ENCODE results near the gene CUL4B. TPM values are rescaled to one million over a fixed set of nuclear protein-coding genes. Genes with fewer than 3 reads are reported as not detected.

CUL4B gene
- 10 to 100 TPM; 47.7 to 51.8 TPM for total RNA-seq
- 44.7 TPM for polyA plus RNA-seq (2013, experiment 1 of 2)
- polyA plus RNA-seq (2013, experiment 2 of 2) = 45.5 TPM
- long read RNA-seq, experiment 1, full-length matches to known transcripts = 7 of 18 reads
- long read RNA-seq, experiment 1, partial matches to known transcripts = 4 of 18 reads
- long read RNA-seq, experiment 1, other reads (novel, unspliced or antisense) = 7 of 18 reads
- long read RNA-seq, experiment 2, full-length matches to known transcripts = 35 of 52 reads
- long read RNA-seq, experiment 2, partial matches to known transcripts = 10 of 52 reads
- long read RNA-seq, experiment 2, other reads (novel, unspliced or antisense) = 7 of 52 reads
- long read RNA-seq, experiment 3, full-length matches to known transcripts = 78 of 94 reads
- long read RNA-seq, experiment 3, partial matches to known transcripts = 4 of 94 reads
- long read RNA-seq, experiment 3, other reads (novel, unspliced or antisense) = 12 of 94 reads
- long read RNA-seq, experiment 4, full-length matches to known transcripts = 5 of 10 reads
- long read RNA-seq, experiment 4, partial matches to known transcripts = 1 of 10 reads
- long read RNA-seq, experiment 4, other reads (novel, unspliced or antisense) = 4 of 10 reads

GRCh38 chrX:120560842-120561633, at the start of gene CUL4B:
TSS of gene CUL4B (minus strand) at chrX:120560962. CDS start at chrX:120560638, 324 bp downstream.
- Histone ChIP-seq H3K4me1 (ENCODE audit: control insufficient read depth, insufficient read depth, low read length) (no peaks in the 10 kb centered on the region), H3K9me3 (ENCODE audit: control insufficient read depth, low read length) (no peaks in the 10 kb centered on the region), H3K4me3 (ENCODE audit: low read length) (peak within 1 kb of the TSS; percentile 93), H3K27ac (ENCODE audit: low read depth, low read length) (peak within 1 kb of the TSS; percentile 97), H3K27me3 (ENCODE audit: control insufficient read depth, insufficient read depth, low read length, poor library complexity, severe bottlenecking) (no peaks in the 10 kb centered on the region), H3K9ac (ENCODE audit: extremely low read depth, low read length, poor library complexity, severe bottlenecking) (peak within 1 kb of the TSS; percentile 88), H3K36me3 (ENCODE audit: control insufficient read depth, insufficient read depth, low read length) (peaks cover 14% of the 10 kb centered on the region)
- no peaks in the 10 kb centered on the region for H3K27me3 Mint-ChIP-seq (ENCODE audit: insufficient read depth)
- no peak for TF ChIP-seq CTCF (conservative IDR thresholded peaks at IDR 0.05)
- 0% methylated on average over 29 of the region's 54 CpGs; no CpG with 5 or more reads in 1 of the 2 experiments for WGBS, 2 experiments (ENCODE audit: insufficient coverage in 1 of 2, insufficient read length in 1 of 2)
- peak; percentile 96 for DNase-seq
- peak within 1 kb of the TSS; percentile 93 for H3K27ac Mint-ChIP-seq
- H3K36me3 Mint-ChIP-seq (ENCODE audit: low read depth) = peaks cover 12% of the 10 kb centered on the region
- H3K9me3 Mint-ChIP-seq = peaks cover 42% of the 10 kb centered on the region
- peaks cover 6% of the 10 kb centered on the region for H3K4me1 Mint-ChIP-seq
- H3K4me3 Mint-ChIP-seq = peak within 1 kb of the TSS; percentile 80

- TF ChIP-seq CTCF (conservative IDR thresholded peaks at IDR 0.05) = no peak
- H3K4me1 ChIP-seq (ENCODE audit: control insufficient read depth, insufficient read depth, low read length) = no peaks in the 10 kb centered on the region
- Mint-ChIP-seq H3K27me3 (ENCODE audit: insufficient read depth) (peaks cover 7% of the 10 kb centered on the region), H3K27ac (peak overlapping the region; percentile 95), H3K9me3 (peaks cover 47% of the 10 kb centered on the region), H3K36me3 (ENCODE audit: low read depth) (peaks cover 8% of the 10 kb centered on the region), H3K4me3 (peak overlapping the region; percentile 88), H3K4me1 (peaks cover 5% of the 10 kb centered on the region)
- peak overlapping the region; percentile 75 for H3K27ac ChIP-seq (ENCODE audit: low read depth, low read length)
- H3K9ac ChIP-seq (ENCODE audit: extremely low read depth, low read length, poor library complexity, severe bottlenecking) = peak overlapping the region; percentile 62
- no peaks in the 10 kb centered on the region for H3K9me3 ChIP-seq (ENCODE audit: control insufficient read depth, low read length)
- 0 to 2% methylated on average over 1 to 5 of the region's 5 CpGs for WGBS, 2 experiments (ENCODE audit: insufficient coverage in 1 of 2, insufficient read length in 1 of 2)
- peak overlapping the region; percentile 97 for H3K4me3 ChIP-seq (ENCODE audit: low read length)
- no peaks in the 10 kb centered on the region for H3K27me3 ChIP-seq (ENCODE audit: control insufficient read depth, insufficient read depth, low read length, poor library complexity, severe bottlenecking)
- DNase-seq = no peak
- H3K36me3 ChIP-seq (ENCODE audit: control insufficient read depth, insufficient read depth, low read length) = no peaks in the 10 kb centered on the region
Measured at GRCh38 chrX:120604361-120604782, 43.6 kb upstream of the CUL4B start.

GRCh38 chrX:120603707-120604360, 43.1 kb upstream of the CUL4B start, which contains the start of gene MCTS1:
TSS of gene MCTS1 (plus strand) at chrX:120604101. CDS start at chrX:120604237, 136 bp downstream.
- Mint-ChIP-seq H3K36me3 (ENCODE audit: low read depth) (peaks cover 6% of the 10 kb centered on the region), H3K27me3 (ENCODE audit: insufficient read depth) (peaks cover 10% of the 10 kb centered on the region), H3K4me1 (peaks cover 5% of the 10 kb centered on the region), H3K27ac (peak within 1 kb of the TSS; percentile 95), H3K4me3 (peak within 1 kb of the TSS; percentile 88), H3K9me3 (peaks cover 48% of the 10 kb centered on the region)
- Histone ChIP-seq H3K27me3 (ENCODE audit: control insufficient read depth, insufficient read depth, low read length, poor library complexity, severe bottlenecking) (no peaks in the 10 kb centered on the region), H3K4me3 (ENCODE audit: low read length) (peak within 1 kb of the TSS; percentile 97), H3K9me3 (ENCODE audit: control insufficient read depth, low read length) (no peaks in the 10 kb centered on the region), H3K9ac (ENCODE audit: extremely low read depth, low read length, poor library complexity, severe bottlenecking) (peak within 1 kb of the TSS; percentile 62), H3K36me3 (ENCODE audit: control insufficient read depth, insufficient read depth, low read length) (no peaks in the 10 kb centered on the region), H3K27ac (ENCODE audit: low read depth, low read length) (peak within 1 kb of the TSS; percentile 75), H3K4me1 (ENCODE audit: control insufficient read depth, insufficient read depth, low read length) (no peaks in the 10 kb centered on the region)
- no peak for TF ChIP-seq CTCF (conservative IDR thresholded peaks at IDR 0.05)
- WGBS, 2 experiments (ENCODE audit: insufficient coverage in 1 of 2, insufficient read length in 1 of 2) = 0% methylated on average over 25 of the region's 31 CpGs; no CpG with 5 or more reads in 1 of the 2 experiments
- peak; percentile 91 for DNase-seq
